ENCODE measurements around the gene GCNT2.
"Not testable (repeated sequence)": the region's sequence is repeated elsewhere in the genome, so short reads cannot be mapped to it uniquely, and the experiment has no call there.

Gene GCNT2

DNA sequence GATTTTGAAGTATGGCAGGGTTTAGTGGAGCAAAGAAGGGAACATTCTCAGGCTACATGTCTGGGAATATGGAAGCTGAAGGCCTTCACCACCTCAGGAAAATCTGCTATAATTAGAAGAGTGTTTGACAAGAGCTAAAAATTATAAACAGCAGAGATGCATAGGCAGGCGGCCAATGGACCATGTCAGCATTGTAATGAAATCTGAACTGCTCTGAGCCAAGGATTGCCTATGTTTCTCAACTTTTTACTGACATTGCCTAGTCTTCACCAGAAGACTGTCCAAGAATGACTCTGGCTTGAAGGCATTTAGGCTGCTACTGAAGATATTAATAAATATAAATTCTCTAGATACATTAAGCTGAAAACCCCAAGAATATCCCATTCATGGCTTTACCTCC lies 89.1 kb downstream of the GCNT2 start:
- no peak for DNase-seq (ENCODE audit: low read depth in 2 of 2)

DNA sequence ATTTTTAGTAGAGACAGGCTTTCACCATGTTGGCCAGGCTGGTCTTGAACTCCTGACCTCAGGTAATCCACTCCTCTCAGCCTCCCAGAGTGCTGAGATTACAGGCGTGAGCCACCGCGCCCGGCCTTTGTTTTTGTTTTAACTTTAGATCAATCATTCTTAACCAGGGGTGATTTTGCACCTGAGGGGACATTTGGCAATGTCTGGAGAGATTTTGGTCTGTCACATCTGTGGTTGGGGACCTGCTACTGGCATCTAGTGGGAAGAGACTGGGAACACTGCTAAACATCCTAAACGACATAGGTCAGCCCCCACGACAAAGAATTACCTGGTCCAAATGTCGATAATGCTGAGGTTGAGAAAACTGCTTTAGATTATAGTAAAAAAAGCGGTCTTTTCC lies 91.0 kb downstream of the GCNT2 start:
- DNase-seq (ENCODE audit: low read depth in 2 of 2) = no peak

DNA sequence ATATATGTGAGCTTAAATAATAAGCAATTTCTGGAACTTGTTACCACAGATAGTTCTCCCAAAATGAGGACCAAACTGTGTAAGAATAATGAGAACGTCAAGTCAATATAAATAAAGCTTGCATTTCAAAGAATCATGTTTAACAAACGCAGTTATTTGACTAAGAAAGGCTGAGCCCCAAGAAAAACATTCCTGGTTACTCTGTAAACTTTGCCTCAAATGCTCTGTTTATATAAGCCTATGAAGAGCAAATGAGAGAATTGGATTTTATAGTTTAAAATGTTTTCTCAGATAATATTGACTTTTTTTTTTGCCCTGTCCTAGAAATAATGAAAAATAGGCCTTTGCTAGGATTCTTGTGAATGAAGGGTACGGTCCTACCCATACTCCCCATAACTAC lies 91.9 kb downstream of the GCNT2 start:
- no peak for DNase-seq (ENCODE audit: low read depth in 2 of 2)

DNA sequence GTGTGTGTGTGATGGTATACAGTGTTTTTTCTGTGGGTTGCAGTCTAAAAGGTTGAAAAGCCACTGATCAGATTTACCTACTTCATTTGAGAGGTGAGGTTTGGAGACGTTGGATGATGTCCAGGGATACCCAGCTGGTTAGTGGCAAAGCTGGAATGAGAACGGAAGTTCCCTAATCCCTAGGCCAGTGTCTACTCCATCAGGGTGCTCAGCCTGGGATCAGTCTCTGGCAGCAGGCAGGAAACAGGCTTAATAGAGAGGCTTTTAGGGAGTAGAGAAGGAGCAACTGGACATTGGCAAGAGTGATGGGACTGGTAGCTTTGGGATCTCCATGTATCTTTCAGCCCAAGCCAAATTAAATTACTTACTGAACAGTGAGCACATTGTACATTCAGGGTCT lies 92.6 kb downstream of the GCNT2 start:
- DNase-seq (ENCODE audit: low read depth in 2 of 2) = no peak

DNA sequence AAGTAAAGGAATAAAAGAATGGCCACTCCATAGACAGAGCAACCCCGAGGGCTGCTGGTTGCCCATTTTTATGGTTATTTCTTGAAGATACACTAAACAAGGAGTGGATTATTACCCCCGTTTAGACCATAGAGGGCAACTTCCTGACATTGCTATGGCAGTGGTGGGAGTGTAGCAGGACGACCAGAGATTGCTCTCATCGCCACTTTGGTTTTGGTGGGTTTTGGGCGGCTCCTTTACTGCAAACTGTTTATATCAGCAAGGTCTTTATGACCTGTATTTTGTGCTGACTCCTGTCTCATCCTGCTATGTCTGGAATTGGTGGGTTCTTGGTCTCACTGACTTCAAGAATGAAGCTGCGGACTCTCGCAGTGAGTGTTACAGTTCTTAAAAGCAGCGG lies 94.5 kb downstream of the GCNT2 start:
- no peak for DNase-seq (ENCODE audit: low read depth in 2 of 2)

DNA sequence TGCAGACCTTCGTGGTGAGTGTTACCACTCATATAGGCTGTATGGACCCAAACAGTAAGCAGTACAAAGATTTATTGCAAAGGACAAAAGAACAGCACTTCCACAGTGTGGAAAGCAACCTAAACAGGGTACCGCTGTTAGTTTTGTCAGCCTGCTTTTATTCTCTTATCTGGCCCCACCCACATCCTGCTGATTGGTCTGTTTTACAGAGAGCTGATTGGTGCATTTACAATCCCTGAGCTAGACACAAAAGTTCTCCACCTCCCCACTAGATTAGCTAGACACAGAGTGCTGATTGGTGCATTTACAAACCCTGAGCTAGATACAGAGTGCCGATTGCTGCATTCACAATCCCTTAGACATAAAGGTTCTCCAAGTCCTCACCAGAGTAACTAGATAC lies 95.1 kb downstream of the GCNT2 start:
- not testable (repeated sequence) for DNase-seq (ENCODE audit: low read depth in 2 of 2)

DNA sequence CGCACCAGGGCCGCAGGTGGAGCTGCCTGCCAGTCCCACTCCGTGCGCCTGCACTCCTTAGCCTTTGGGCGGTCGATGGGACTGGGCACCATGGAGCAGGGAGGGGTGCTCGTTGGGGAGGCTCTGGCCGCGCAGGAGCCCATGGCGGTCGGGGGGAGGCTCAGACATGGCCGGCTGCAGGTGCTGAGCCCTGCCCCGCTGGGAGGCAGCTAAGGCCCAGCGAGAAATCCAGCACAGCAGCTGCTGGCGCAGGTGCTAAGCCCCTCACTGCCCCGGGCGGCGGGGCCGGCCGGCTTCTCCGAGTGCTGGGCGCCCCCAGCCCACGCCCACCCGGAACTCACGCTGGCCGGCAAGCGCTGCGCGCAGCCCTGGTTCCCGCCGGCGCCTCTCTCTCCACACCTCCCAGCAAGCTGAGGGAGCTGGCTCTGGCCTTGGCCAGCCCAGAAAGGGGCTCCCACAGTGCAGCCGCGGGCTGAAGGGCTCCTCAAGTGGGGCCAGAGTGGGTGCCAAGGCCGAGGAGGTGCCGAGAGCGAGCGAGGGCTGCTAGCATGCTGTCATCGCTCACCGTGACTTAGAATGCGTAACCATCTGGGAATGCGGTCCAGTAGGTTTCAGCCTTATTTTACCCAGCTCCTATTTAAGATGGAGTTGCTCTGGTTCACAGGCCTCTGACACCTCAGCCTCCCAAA lies 96.0 kb downstream of the GCNT2 start:
- no peak for DNase-seq (ENCODE audit: low read depth in 2 of 2)

DNA sequence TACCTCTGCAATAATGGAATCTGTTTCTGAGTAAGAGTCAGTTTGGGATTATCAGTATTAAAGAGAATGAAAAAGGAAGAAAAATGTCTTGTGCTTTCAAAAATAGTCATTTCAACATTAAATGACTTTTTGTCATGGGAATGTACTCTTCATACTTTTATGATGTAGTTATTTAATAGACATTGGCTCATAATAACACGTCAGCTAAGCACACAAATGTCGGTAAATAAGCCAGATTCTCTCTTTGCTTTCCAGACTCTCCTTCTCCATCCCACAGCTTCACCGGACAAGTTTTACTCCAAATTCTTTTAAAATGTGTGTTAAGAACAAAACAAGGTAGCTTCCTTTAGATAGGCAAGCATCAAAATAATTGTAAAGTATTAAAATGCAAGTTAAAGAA lies 97.3 kb downstream of the GCNT2 start:
- no peak for DNase-seq (ENCODE audit: low read depth in 2 of 2)

DNA sequence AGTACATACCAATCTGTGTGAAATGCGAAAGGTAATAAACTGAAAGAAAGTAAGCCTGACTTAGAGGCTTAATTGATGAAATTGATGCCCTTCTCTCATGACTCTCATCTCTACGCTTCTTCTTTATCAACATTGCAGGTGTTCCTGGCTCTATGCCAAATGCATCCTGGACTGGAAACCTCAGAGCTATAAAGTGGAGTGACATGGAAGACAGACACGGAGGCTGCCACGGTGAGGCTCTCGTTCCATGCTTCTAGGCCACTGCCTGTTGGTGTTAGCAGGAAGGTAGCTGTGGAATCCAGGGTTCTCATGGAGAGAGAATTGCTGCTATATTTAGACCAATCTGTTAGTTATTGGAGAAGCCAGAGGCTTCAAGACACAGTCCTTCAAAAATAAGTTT lies 100.1 kb downstream of the GCNT2 start:
- no peak for DNase-seq (ENCODE audit: low read depth in 2 of 2)

DNA sequence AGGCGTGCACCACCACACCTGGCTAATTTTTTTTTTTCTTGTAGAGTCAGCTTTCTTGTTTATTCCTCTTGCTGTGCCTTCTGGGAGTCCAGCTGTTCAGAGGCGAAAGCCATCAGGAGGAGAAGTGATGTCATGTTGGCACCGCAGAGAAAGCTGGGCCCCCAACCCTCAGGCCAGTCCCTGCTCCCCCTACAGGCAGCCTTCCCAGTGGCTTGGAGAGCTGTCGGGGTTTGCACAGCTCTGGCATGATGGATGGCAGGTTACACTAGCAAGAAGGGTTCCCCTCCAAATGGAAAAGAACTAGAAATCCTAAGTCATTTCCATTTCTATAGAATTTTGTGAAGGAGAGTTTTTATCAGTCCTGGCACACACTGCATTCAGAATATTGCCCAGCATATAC lies 100.7 kb downstream of the GCNT2 start:
- no peak for DNase-seq (ENCODE audit: low read depth in 2 of 2)

DNA sequence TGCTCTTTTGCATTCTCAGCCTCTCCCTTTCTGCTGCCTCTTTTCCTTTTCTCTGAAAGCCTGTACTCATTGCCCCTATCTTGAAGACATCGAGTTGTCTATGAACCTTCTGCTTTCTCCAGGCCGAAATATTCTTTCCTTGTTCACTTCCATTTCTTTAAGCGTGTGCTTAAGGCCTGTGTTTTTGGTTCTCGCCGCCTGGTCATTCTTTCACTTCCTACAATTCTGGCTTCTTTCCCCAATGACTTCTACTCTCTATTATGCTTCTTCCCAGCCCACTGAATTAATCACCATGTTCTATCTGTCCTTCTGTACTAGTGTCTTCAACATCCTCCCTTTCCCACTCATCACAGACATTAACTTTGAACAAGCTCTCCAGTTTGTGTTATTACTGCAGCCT lies 103.7 kb downstream of the GCNT2 start:
- DNase-seq (ENCODE audit: low read depth in 2 of 2) = no peak

DNA sequence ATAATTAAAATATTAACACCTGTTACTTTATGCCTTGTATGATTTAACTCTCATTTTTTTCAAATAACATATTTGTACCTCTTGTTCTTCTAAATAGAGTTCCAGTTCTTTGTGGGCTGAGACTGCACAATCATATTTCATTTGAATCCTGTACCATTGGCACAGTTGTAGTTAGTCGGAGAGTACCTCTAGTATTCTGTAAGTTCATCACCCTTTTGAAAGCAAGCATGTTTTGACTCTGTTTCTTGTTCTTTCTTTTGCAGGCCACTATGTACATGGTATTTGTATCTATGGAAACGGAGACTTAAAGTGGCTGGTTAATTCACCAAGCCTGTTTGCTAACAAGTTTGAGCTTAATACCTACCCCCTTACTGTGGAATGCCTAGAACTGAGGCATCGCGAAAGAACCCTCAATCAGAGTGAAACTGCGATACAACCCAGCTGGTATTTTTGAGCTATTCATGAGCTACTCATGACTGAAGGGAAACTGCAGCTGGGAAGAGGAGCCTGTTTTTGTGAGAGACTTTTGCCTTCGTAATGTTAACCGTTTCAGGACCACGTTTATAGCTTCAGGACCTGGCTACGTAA lies 105.1 kb downstream of the GCNT2 start:
- DNase-seq (ENCODE audit: low read depth in 2 of 2) = no peak

DNA sequence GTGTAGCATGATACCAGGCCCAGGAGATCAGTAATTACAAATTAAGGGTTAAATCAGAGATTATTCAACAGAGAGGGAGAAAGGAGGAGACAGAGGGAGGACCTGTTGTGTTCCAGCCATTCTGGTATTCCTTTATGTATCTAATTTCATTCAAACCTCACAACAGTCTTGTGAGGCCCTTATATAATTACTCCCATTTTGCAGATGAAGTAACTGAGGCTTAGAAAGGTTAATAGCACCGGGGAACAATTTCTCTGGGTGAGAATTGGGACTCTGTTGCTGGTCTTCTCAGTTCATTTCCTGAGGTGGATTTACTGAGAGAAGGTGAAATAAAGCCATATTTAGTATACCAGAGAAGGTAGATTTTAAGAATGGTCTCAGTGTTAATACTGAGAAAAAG lies 106.6 kb downstream of the GCNT2 start:
- no peak for DNase-seq (ENCODE audit: low read depth in 2 of 2)

DNA sequence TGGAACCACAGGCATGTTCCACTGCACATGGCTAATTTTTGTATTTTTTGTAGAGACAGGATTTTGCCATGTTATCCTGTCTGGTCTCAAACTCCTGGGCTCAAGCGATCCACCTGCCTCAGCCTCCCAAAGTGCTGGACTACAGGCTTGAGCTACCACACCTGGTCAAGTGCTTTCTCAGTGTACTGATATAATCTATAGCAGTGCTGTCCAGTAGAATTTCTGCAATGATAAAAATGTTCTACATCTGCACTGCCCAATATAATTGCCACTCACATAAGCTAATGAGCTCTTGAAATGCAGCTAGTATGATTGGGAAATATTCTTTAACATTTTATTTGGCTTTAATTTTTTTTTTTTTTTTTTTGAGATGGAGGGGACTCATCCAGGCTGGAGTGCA lies 109.0 kb downstream of the GCNT2 start:
- no peak for DNase-seq (ENCODE audit: low read depth in 2 of 2)

DNA sequence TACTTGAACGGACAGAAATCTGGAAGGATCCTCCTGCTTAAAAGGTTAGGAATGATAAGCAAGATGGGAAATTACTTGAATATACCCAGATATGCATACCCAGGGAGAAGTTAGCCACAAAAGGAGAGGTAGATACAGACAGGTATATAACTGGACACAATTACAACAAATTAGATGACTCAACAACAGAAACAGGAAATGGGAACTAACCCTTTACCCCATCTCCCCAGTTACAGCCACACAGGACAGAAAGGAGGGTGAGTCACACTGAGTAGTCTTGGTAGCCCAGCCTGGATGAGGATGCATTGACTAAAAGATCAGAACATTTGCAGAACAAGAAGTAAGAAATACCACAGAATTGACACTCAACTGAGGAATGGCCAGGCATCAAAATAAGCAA lies 112.1 kb downstream of the GCNT2 start:
- no peak for DNase-seq (ENCODE audit: low read depth in 2 of 2)

DNA sequence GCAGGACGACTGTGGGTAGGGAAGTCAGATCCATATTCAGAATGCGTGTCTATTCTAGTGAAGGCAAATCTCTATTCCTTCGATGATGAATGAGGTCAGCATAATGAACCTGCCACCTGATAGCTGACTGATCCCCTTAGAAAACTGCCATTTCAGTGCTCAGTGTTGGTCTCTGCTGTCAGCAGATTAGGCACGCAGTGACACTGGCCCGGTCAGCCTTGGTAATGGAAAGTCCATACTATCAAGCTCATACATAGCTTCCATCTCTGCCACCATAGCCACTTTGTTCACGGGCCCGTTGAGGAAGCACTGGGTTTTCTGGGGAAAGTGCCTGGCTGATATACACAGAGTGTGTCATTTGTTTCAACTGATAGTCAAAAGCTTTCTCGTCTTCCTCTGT lies 119.3 kb downstream of the GCNT2 start:
- DNase-seq (ENCODE audit: low read depth in 2 of 2) = no peak

DNA sequence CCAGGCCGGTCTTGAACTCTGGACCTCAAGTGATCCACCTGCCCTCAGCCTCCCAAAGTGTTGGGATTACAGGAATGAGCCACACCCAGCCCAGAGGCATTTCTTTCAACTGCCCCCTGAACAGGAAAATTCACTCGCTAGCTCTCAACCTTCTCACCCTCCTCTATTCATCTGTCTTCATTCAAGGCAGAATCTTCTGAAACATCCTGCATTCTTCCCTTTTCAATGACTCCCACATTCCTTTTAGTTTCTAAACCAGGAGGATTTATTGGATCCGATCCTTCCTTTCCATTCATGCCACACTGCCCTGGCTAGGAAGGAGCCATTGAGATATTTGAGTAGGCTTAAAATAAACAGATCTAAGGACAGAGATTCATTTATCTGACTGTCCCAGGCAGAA lies 120.4 kb downstream of the GCNT2 start:
- no peak for DNase-seq (ENCODE audit: low read depth in 2 of 2)

DNA sequence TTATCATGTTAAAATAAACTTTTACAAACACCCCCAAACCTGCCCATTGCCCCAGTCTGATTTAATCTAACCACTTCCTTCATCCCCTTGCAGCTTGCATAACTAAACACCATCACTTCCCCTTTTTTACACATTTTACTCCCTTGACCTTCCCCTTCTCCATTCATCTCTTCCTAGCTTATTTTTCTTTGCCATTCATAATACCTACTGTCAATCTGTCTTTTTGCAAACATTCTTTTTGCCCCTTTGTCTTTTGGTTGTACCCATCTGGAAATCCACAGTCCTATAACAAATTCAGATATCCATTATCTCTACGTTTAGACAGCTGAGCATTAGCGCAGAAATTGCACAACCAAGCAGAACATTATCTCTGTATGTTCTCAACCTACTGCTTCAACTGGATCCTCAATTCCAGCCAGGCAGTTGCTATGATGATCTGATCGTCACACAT lies 122.1 kb downstream of the GCNT2 start:
- no peak for DNase-seq (ENCODE audit: low read depth in 2 of 2)

DNA sequence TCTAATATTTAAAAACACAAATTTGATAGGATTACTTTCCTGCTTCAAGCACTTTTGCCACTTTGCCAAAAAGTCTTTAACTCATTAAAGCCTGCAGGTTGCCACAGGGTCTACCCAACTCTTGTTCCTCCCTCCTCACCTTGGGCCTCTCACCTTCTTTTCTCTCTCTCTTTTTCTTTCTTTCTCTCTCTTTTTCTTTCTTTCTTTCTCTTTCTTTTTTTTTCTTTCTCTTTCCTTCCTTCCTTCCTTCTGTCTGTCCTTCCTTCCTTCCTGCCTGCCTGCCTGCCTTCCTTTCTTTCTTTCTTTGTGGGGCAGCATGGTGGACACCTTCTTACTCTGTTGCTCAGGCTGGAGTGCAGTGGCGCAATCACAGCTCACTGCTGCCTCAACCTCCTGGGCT lies 123.1 kb downstream of the GCNT2 start:
- no peak for DNase-seq (ENCODE audit: low read depth in 2 of 2)

DNA sequence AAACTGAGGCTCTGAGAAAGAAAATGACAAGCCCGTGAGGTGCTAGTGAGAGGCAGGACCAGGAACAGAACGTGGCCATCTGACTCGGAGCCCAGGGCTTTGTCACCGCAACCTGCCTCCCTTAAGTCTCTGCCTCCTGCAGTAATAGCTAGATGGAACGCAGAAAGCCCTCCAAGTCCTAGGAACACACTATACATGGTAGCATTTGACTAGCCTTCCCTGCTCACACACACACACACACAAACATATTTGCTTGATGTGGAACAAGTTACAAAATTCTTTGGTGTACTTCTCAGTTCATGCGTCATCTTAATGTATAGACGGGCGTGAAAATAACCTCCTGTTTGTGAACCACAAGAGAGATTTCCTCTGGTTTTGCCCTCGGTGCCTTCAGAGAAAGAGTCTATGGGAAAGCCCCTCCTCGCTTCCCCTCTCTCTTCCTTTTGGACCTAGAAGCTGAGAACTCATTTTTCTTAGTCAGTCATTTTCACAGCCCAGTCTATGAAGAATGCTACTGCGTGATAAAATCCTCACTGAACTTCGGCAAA lies 134.4 kb downstream of the GCNT2 start:
- peak in 1 of 2 donors; percentile 2 for DNase-seq (ENCODE audit: low read depth in 2 of 2)

DNA sequence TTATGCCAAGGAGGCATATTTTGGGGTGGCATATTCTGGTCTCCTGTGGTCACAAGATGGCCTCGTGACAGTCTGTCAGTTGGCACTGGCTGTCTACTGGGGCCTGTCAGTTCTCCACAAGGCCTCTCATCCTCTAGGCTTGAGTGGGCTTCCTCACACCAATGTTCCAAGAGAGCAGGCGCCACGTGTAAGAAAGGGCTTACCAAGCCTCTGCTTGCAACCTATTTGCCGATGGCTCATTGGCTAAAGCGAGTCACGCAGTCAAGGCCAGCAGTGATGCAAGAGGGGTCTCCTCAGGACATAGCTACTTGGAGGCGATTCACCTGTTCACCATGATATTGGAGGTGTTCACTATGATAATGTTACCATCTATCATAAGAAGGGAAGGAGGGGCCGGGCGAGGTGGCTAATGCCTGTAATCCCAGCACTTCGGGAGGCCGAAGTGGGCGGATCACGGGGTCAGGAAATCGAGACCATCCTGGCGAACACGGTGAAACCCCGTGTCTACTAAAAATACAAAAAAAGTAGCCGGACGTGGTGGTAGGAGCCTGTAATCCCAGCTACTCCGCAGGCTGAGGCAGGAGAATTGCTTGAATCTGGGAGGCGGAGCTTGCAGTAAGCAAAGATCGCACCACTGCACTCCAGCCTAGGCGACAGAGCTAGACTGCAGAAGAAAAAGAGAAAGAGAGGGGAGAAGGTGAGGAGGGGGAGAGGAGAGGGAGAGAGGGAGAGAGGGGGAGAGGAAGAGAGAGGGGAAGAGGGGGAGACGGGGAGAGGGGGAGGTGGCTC lies 138.0 kb downstream of the GCNT2 start:
- no peak for DNase-seq (ENCODE audit: low read depth in 2 of 2)

DNA sequence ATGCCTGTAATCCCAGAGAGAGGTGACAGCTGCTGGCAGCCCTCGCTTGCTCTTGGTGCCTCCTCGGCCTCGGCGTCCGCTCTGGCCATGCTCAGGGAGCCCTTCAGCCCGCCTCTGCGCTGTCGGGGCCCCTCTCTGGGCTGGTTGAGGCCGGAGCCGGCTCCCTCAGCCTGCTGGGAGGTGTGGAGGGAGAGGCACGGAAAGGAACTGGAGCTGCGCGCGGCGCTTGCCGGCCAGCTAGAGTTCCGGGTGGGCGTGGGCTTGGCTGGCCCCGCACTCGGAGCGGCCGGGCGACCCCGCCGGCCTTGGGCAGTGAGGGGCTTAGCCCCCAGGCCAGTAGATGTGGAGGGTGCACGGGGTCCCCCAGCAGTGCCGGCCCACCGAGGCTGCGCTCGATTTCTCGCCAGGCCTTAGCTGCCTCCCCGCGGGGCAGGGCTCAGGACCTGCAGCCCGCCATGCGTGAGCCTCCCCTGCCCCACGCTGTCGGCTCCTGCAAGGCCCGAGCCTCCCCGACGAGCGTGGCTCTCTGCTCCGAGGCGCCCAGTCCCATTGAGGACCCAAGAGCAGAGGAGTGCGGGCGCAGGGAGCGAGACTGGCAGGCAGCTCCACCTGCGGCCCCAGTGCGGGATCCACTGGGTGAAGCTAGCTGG lies 138.7 kb downstream of the GCNT2 start:
- DNase-seq (ENCODE audit: low read depth in 2 of 2) = no peak

All from stimulated activated CD8-positive, alpha-beta memory T cell treated with anti-CD3 and anti-CD28 coated beads, Interleukin-7, amount 100 ng/mL, for 4 hours (primary cell).